Measurements from ENCODE around the gene CASK.
A peak's percentile ranks its signal among the peaks of the same experiment; 100 is the strongest.

The CASK gene

GRCh38 chrX:41906515-41907187 lies 16.7 kb downstream of the CASK start:
- no peak for DNase-seq

- DNase-seq: no peak
Measured at GRCh38 chrX:41903544-41903943, 19.8 kb downstream of the CASK start.

GRCh38 chrX:41900321-41900720 lies 23.0 kb downstream of the CASK start:
- DNase-seq: no peak

- no peak for DNase-seq
Measured at GRCh38 chrX:41895826-41896225, 27.5 kb downstream of the CASK start.

- DNase-seq: no peak
Measured at GRCh38 chrX:41890026-41890423, 33.3 kb downstream of the CASK start.

GRCh38 chrX:41889317-41890025 lies 33.9 kb downstream of the CASK start:
- DNase-seq: no peak

GRCh38 chrX:41887691-41888090 lies 35.7 kb downstream of the CASK start:
- no peak for DNase-seq

GRCh38 chrX:41885724-41886123 lies 37.6 kb downstream of the CASK start:
- DNase-seq: no peak

- DNase-seq: no peak
Measured at GRCh38 chrX:41881166-41881565, 42.2 kb downstream of the CASK start.

- DNase-seq: no peak
Measured at GRCh38 chrX:41877167-41877566, 46.2 kb downstream of the CASK start.

GRCh38 chrX:41875142-41875541 lies 48.2 kb downstream of the CASK start:
- DNase-seq: no peak

GRCh38 chrX:41870719-41871151 lies 52.6 kb downstream of the CASK start:
- DNase-seq: no peak

- peak in 1 of 2 donors; percentile 7 for DNase-seq
Measured at GRCh38 chrX:41868392-41868977, 54.9 kb downstream of the CASK start.

- no peak for DNase-seq
Measured at GRCh38 chrX:41863343-41864203, 59.8 kb downstream of the CASK start.

GRCh38 chrX:41862562-41863184 lies 60.7 kb downstream of the CASK start:
- no peak for DNase-seq

- no peak for DNase-seq
Measured at GRCh38 chrX:41858161-41858775, 65.1 kb downstream of the CASK start.

GRCh38 chrX:41857670-41858069 lies 65.7 kb downstream of the CASK start:
- DNase-seq: no peak

GRCh38 chrX:41846714-41847113 lies 76.6 kb downstream of the CASK start:
- no peak for DNase-seq

GRCh38 chrX:41837270-41837944 lies 85.9 kb downstream of the CASK start:
- DNase-seq: no peak

- DNase-seq: no peak
Measured at GRCh38 chrX:41828826-41829225, 94.5 kb downstream of the CASK start.

GRCh38 chrX:41827886-41828285 lies 95.5 kb downstream of the CASK start:
- DNase-seq: no peak

GRCh38 chrX:41825796-41826195 lies 97.6 kb downstream of the CASK start:
- DNase-seq: no peak
